Testis (tissue), 3 donors: Measurements from ENCODE around the gene AMMECR1L. TPM values are rescaled to one million over a fixed set of nuclear protein-coding genes. Genes with fewer than 3 reads are reported as not detected.
"Not testable (repeated sequence)": the region's sequence is repeated elsewhere in the genome, so short reads cannot be mapped to it uniquely, and the experiment has no call there.

Source experiments
- DNase-seq: peaks from one replicate; pipeline ENCODE4 v3.0.0-alpha.2; 2019
- H3K27ac ChIP-seq, 2 donors: fragments of 200-600 bp; sonication (generic); one replicate each; pipeline ENCODE4 v1.5.1; 2019
- H3K27me3 ChIP-seq: fragments of 200-600 bp; sonication (generic); one replicate; pipeline ENCODE4 v1.5.1; 2019
- H3K36me3 ChIP-seq: fragments of 200-600 bp; sonication (generic); one replicate; pipeline ENCODE4 v1.5.1; 2017; ENCODE audit warnings: low read depth; ENCODE audit errors: missing control alignments
- H3K4me1 ChIP-seq: fragments of 200-600 bp; sonication (generic); one replicate; pipeline ENCODE4 v1.5.1; 2019
- H3K4me3 ChIP-seq, 2 donors: fragments of 200-600 bp; sonication (generic); one replicate each; pipeline ENCODE4 v1.5.1; 2017 to 2019
- H3K9me3 ChIP-seq: fragments of 200-600 bp; sonication (generic); one replicate; pipeline ENCODE4 v1.5.1; 2017
- POLR2A ChIP-seq: fragments of 450-650 bp; IDR thresholded peaks from one replicate; pipeline ENCODE4 v1.6.1; 2017; ENCODE audit warnings: antibody characterized with exemption, mild to moderate bottlenecking, moderate library complexity
- WGBS, 2 donors: methylation state at CpG; one replicate each; pipeline ENCODE4 v1.1.5; 2018; 5-methylcytosine and 5-hydroxymethylcytosine counted together
- intact Hi-C: fragments of 100-400 bp; cut with DNase I; formaldehyde crosslinking; loops from one replicate; pipeline ENCODE4 v1.15.1; 2023; ENCODE audit warnings: low total_unique reads
- polyA plus RNA-seq: library from polyadenylated mRNA; stranded (reverse); fragments of 350-450 nt; fragmentation: Illumina TruSeq; extraction: RNeasy Lipid Tissue Mini Kit (QIAGEN cat#74804); gene quantifications from one replicate; pipeline ENCODE4 v1.2.3, GENCODE V29; 2014; ENCODE audit warnings: low read depth, low replicate concordance; ENCODE audit not compliant: insufficient read depth
- total RNA-seq, 2 donors: library from RNA; depleted of rRNA; stranded (reverse); fragments of >200 nt; gene quantifications; one replicate each; pipeline ENCODE4 v1.2.3, GENCODE V29; 2016
- TF ChIP-seq, protein P1 (sequence below), 3 experiments: fragments of 450-650 bp in 2 of 3; fragments of 200-600 bp in 1 of 3; sonication (generic) in 1 of 3; IDR thresholded peaks; one replicate each; pipeline ENCODE4 v1.5.1; 2016 to 2019; ENCODE audit warnings: antibody characterized with exemption in 3 of 3, mild to moderate bottlenecking in 2 of 3, moderate library complexity in 1 of 3

The AMMECR1L gene
- total and polyA plus RNA-seq, 3 donors from 2014 or later = 31.5 to 35.8 (median 34.1) TPM

DNA sequence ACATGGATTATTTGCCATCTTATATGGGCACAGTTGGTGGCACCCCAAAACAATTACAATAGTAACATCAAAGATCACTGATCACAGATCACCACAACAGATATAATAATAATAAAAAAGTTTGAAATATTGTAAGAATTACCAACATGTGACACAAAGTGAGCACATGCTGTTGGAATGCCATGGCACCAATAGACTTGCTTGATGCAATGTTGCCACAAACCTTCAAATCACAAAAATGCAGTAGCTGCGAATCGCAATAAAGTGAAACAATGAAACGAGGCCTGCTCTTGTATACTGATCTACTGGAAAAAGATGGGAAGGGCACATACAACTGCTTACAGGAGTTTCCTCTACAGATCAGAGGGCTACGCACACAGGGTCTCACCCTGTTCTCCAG is 32.2 kb upstream of the AMMECR1L start:
- DNase-seq = peak; percentile 44
- 72 to 89% methylated on average over 4 of the region's 4 CpGs for WGBS, 2 donors
- Histone ChIP-seq H3K36me3 (no peaks in the 10 kb centered on the region), H3K4me1 (peaks cover 4% of the 10 kb centered on the region), H3K4me3 (no peak overlapping the region), H3K9me3 (no peaks in the 10 kb centered on the region), H3K27ac (no peak overlapping the region), H3K27me3 (no peaks in the 10 kb centered on the region)
- intact Hi-C loops = no loop called here
- TF ChIP-seq POLR2A = no peak
- TF ChIP-seq, protein P1, sequence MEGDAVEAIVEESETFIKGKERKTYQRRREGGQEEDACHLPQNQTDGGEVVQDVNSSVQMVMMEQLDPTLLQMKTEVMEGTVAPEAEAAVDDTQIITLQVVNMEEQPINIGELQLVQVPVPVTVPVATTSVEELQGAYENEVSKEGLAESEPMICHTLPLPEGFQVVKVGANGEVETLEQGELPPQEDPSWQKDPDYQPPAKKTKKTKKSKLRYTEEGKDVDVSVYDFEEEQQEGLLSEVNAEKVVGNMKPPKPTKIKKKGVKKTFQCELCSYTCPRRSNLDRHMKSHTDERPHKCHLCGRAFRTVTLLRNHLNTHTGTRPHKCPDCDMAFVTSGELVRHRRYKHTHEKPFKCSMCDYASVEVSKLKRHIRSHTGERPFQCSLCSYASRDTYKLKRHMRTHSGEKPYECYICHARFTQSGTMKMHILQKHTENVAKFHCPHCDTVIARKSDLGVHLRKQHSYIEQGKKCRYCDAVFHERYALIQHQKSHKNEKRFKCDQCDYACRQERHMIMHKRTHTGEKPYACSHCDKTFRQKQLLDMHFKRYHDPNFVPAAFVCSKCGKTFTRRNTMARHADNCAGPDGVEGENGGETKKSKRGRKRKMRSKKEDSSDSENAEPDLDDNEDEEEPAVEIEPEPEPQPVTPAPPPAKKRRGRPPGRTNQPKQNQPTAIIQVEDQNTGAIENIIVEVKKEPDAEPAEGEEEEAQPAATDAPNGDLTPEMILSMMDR (IDR thresholded peaks at IDR 0.05) = no peak

DNA sequence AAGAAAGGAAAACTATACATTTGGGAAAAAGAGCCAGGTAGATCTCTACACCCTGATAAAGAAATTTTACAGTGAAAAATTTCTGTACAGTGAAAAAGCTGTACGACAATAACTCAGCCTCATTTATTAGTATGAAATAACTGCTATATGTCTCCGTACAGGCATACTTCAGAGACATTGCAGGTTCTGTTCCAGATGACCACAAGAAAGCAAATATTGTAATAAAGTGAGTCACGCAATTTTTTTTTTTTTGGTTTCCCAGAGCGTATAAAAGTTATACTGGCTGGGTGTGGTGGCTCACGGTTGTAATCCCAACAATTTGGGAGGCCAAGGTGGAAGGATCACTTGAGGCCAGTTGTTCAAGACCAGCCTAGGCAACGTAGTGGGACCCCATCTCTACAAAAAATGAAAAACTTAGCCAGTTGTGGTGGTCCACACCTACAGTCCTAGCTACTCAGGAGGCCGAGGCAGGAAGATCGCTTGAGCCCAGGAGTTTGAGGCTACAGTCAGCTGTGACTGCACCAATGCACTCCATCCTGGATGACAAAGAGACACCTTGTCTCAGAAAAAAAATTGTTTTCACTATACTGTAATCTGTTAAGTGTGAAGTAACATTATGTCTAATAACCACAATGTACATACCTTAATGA is 28.2 kb upstream of the AMMECR1L start:
- TF ChIP-seq, protein P1 (IDR thresholded peaks at IDR 0.05) = no peak
- TF ChIP-seq POLR2A = no peak
- intact Hi-C loops = no loop called here
- Histone ChIP-seq H3K27ac (peak overlapping the region; percentile 27 to 83), H3K4me1 (peaks cover 4% of the 10 kb centered on the region), H3K27me3 (no peaks in the 10 kb centered on the region), H3K36me3 (no peaks in the 10 kb centered on the region), H3K9me3 (no peaks in the 10 kb centered on the region), H3K4me3 (no peak overlapping the region)
- WGBS, 2 donors = 85 to 90% methylated on average over 8 of the region's 8 CpGs
- DNase-seq = no peak

- Histone ChIP-seq H3K27me3 (no peaks in the 10 kb centered on the region), H3K9me3 (no peaks in the 10 kb centered on the region), H3K36me3 (no peaks in the 10 kb centered on the region), H3K4me1 (peaks cover 4% of the 10 kb centered on the region), H3K27ac (no peak overlapping the region), H3K4me3 (no peak overlapping the region)
- no peak for DNase-seq
- intact Hi-C loops = no loop called here
- WGBS, 2 donors = 69 to 74% methylated on average over 2 of the region's 2 CpGs
- no peak for TF ChIP-seq POLR2A
- TF ChIP-seq, protein P1 (IDR thresholded peaks at IDR 0.05) = no peak
Measured at GRCh38 chr2:127911737-127912136, 26.0 kb upstream of the AMMECR1L start.

DNA sequence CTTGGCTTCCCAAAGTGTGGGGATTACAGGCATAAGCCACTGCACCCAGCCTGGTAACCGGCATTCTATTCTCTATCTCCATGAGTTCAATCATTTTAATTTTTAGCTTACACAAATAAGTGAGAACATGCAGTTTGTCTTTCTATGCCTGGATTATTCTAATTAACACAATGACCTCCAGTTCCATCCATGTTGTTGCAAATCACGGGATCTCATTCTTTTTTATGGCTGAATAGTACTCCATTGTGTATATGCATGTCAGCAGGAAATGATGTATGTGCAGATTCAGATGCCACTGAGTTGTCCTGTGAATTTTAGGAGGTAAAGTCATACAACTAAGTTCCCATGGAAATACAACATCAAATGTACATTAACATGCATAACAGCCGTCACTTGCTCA is 24.7 kb upstream of the AMMECR1L start:
- intact Hi-C loops = no loop called here
- Histone ChIP-seq H3K4me1 (peaks cover 4% of the 10 kb centered on the region), H3K4me3 (no peak overlapping the region), H3K27ac (no peak overlapping the region), H3K27me3 (no peaks in the 10 kb centered on the region), H3K36me3 (no peaks in the 10 kb centered on the region), H3K9me3 (no peaks in the 10 kb centered on the region)
- DNase-seq = no peak
- WGBS, 2 donors = 89 to 97% methylated on average over 3 of the region's 3 CpGs
- TF ChIP-seq, protein P1 (IDR thresholded peaks at IDR 0.05) = no peak
- no peak for TF ChIP-seq POLR2A

DNA sequence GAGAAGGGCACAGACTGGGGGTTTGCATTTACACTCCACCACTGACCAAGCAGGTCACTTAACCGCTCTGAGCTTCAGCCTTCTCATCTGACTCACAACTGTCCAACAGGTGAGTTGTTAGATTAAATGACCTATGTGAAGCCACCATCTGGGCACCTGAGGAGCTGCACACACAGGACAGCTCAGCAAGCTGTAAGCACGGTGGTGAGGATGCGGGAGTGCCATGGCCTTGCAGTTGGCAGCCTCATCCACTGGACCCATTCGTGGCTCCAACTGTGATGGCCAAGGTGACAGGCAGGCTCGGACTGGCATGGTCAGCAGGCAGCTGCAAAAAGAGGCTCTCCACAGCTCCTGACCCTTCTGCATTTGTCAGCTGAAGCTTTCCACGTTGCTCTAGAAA is 23.3 kb upstream of the AMMECR1L start:
- no peak for TF ChIP-seq POLR2A
- TF ChIP-seq, protein P1 (IDR thresholded peaks at IDR 0.05) = no peak
- H3K4me1 ChIP-seq = no peaks in the 10 kb centered on the region
- no peak overlapping the region for H3K4me3 ChIP-seq
- H3K27ac ChIP-seq = no peak overlapping the region
- no peaks in the 10 kb centered on the region for H3K36me3 ChIP-seq
- WGBS, 2 donors = 75 to 78% methylated on average over 4 to 6 of the region's 6 CpGs
- no peaks in the 10 kb centered on the region for H3K27me3 ChIP-seq
- no peaks in the 10 kb centered on the region for H3K9me3 ChIP-seq
- no peak for DNase-seq
- intact Hi-C loops = no loop called here

- H3K36me3 ChIP-seq, H3K27me3 ChIP-seq, DNase-seq, H3K27ac ChIP-seq, intact Hi-C loops, H3K4me1 ChIP-seq, H3K4me3 ChIP-seq, H3K9me3 ChIP-seq: not testable (repeated sequence)
- 96 to 97% methylated on average over 12 of the region's 12 CpGs for WGBS, 2 donors
Measured at GRCh38 chr2:127907733-127908400, 22.1 kb upstream of the AMMECR1L start.
